OCI-LY1 (cell line): ENCODE results near the gene RPL35.

Experiments
- H2AFZ ChIP-seq: fragments of 200-600 bp; sonication (generic), shearing (Covaris generic); 2 replicates; pipeline ENCODE4 v1.6.0; 2014; ENCODE audit warnings: antibody characterized with exemption, mild to moderate bottlenecking, low read length
- H3F3A ChIP-seq: fragments of 200-600 bp; sonication (generic), shearing (Covaris generic); 2 replicates; pipeline ENCODE4 v1.6.0; 2014; ENCODE audit warnings: mild to moderate bottlenecking, antibody characterized with exemption, low read length, moderate library complexity; ENCODE audit not compliant: insufficient read depth
- H3K27ac ChIP-seq: fragments of 200-600 bp; sonication (generic); 2 replicates; pipeline ENCODE4 v1.5.1; 2014; ENCODE audit warnings: low read length, mixed run types, mild to moderate bottlenecking, low read depth; ENCODE audit not compliant: poor library complexity, severe bottlenecking
- H3K27me3 ChIP-seq: fragments of 200-600 bp; sonication (generic); 2 replicates; pipeline ENCODE4 v1.6.0; 2014; ENCODE audit warnings: antibody characterized with exemption, mild to moderate bottlenecking, low read length, moderate library complexity; ENCODE audit not compliant: insufficient read depth
- H3K36me3 ChIP-seq: fragments of 200-600 bp; sonication (generic); 2 replicates; pipeline ENCODE4 v1.6.1; 2014; ENCODE audit warnings: mild to moderate bottlenecking, antibody characterized with exemption, low read length, moderate library complexity, mixed read lengths; ENCODE audit not compliant: insufficient read depth
- H3K4me1 ChIP-seq: fragments of 200-600 bp; sonication (generic); 2 replicates; pipeline ENCODE4 v1.5.1; 2014; ENCODE audit warnings: mild to moderate bottlenecking, low read length, moderate library complexity; ENCODE audit not compliant: insufficient read depth, severe bottlenecking
- H3K4me2 ChIP-seq: fragments of 200-600 bp; sonication (generic), shearing (Covaris generic); 2 replicates; pipeline ENCODE4 v1.6.1; 2014; ENCODE audit warnings: low read length
- H3K4me3 ChIP-seq: fragments of 200-600 bp; sonication (generic); 2 replicates; pipeline ENCODE4 v1.5.1; 2014; ENCODE audit warnings: low read length, low read depth, mild to moderate bottlenecking, mixed read lengths; ENCODE audit not compliant: poor library complexity, severe bottlenecking
- H3K79me2 ChIP-seq: fragments of 200-600 bp; shearing (Covaris generic); 2 replicates; pipeline ENCODE4 v1.6.1; 2016; ENCODE audit warnings: mixed run types, low read length, mixed read lengths; ENCODE audit not compliant: insufficient read depth
- H3K9ac ChIP-seq: fragments of 200-600 bp; sonication (generic), shearing (Covaris generic); 2 replicates; pipeline ENCODE4 v1.6.1; 2014; ENCODE audit warnings: mild to moderate bottlenecking, low read length, mixed read lengths
- H3K9me2 ChIP-seq: fragments of 200-600 bp; sonication (generic), shearing (Covaris generic); 2 replicates; pipeline ENCODE4 v1.6.1; 2014; ENCODE audit warnings: low read depth, mild to moderate bottlenecking, low read length, mixed read lengths
- H3K9me3 ChIP-seq: fragments of 200-600 bp; shearing (Covaris generic); 2 replicates; pipeline ENCODE4 v1.6.1; 2014; ENCODE audit warnings: low read length, mixed read lengths
- H4K20me1 ChIP-seq: fragments of 200-600 bp; sonication (generic), shearing (Covaris generic); 2 replicates; pipeline ENCODE4 v1.6.0; 2016; ENCODE audit warnings: mild to moderate bottlenecking, low read length; ENCODE audit not compliant: insufficient read depth
- CTCF ChIP-seq: fragments of 200-600 bp; sonication (generic), shearing (Covaris generic); IDR thresholded peaks from 2 replicates; pipeline ENCODE4 v1.5.1; 2017; ENCODE audit warnings: mild to moderate bottlenecking, antibody characterized with exemption, low read length, moderate library complexity, mixed read lengths
- EZH2 ChIP-seq: fragments of 200-600 bp; sonication (generic), shearing (Covaris generic); IDR thresholded peaks from 2 replicates; pipeline ENCODE4 v1.8.0; 2017; ENCODE audit warnings: borderline replicate concordance, mixed run types, mild to moderate bottlenecking, antibody characterized with exemption, low read length, moderate library complexity, mixed read lengths

Gene RPL35

GRCh38 chr9:124830593-124830992 is 31.2 kb downstream of the RPL35 start:
- H4K20me1 ChIP-seq = no peaks in the 10 kb centered on the region
- no peaks in the 10 kb centered on the region for H3K4me1 ChIP-seq
- H2AFZ ChIP-seq = no peak overlapping the region
- no peak overlapping the region for H3K4me2 ChIP-seq
- H3F3A ChIP-seq = no peaks in the 10 kb centered on the region
- no peak for TF ChIP-seq CTCF
- no peak for TF ChIP-seq EZH2
- H3K9me3 ChIP-seq = no peaks in the 10 kb centered on the region
- no peak overlapping the region for H3K4me3 ChIP-seq
- H3K27ac ChIP-seq = no peak overlapping the region
- no peaks in the 10 kb centered on the region for H3K9me2 ChIP-seq
- no peak overlapping the region for H3K9ac ChIP-seq
- H3K79me2 ChIP-seq = no peaks in the 10 kb centered on the region
- no peaks in the 10 kb centered on the region for H3K36me3 ChIP-seq
- H3K27me3 ChIP-seq = no peaks in the 10 kb centered on the region

- peaks cover 6% of the 10 kb centered on the region; the same call in 1 of the 2 replicates for H3K27me3 ChIP-seq
- H3K36me3 ChIP-seq = peaks cover 3% of the 10 kb centered on the region; the same call in 1 of the 2 replicates
- H3K79me2 ChIP-seq = no peaks in the 10 kb centered on the region
- no peaks in the 10 kb centered on the region for H3K9me2 ChIP-seq
- H3K9me3 ChIP-seq = no peaks in the 10 kb centered on the region
- H3K4me3 ChIP-seq = no peak overlapping the region
- H4K20me1 ChIP-seq = no peaks in the 10 kb centered on the region
- no peak for TF ChIP-seq CTCF
- no peak for TF ChIP-seq EZH2
- no peak overlapping the region for H3K9ac ChIP-seq
- no peak overlapping the region for H3K4me2 ChIP-seq
- H2AFZ ChIP-seq = no peak overlapping the region
- no peak overlapping the region for H3K27ac ChIP-seq
- H3F3A ChIP-seq = no peaks in the 10 kb centered on the region
- no peaks in the 10 kb centered on the region for H3K4me1 ChIP-seq
Observed at GRCh38 chr9:124829334-124829669, 32.5 kb downstream of the RPL35 start.

GRCh38 chr9:124828489-124829333 is 33.0 kb downstream of the RPL35 start:
- no peaks in the 10 kb centered on the region for H3K4me1 ChIP-seq
- H3K9me3 ChIP-seq = no peaks in the 10 kb centered on the region
- H3K9me2 ChIP-seq = no peaks in the 10 kb centered on the region
- no peaks in the 10 kb centered on the region for H3F3A ChIP-seq
- no peaks in the 10 kb centered on the region for H4K20me1 ChIP-seq
- no peak overlapping the region for H3K4me3 ChIP-seq
- H3K4me2 ChIP-seq = no peak overlapping the region
- TF ChIP-seq EZH2 (no peak), CTCF (no peak)
- peaks cover 3% of the 10 kb centered on the region; the same call in 1 of the 2 replicates for H3K36me3 ChIP-seq
- no peaks in the 10 kb centered on the region for H3K79me2 ChIP-seq
- H3K9ac ChIP-seq = no peak overlapping the region
- H2AFZ ChIP-seq = no peak overlapping the region
- no peak overlapping the region for H3K27ac ChIP-seq
- peaks cover 6% of the 10 kb centered on the region; the same call in 1 of the 2 replicates for H3K27me3 ChIP-seq
